Nephron (organoid): ENCODE data around the gene KIF21A.

ENCODE experiments used
- H3K27ac Mint-ChIP-seq, 3 experiments: 2 replicates each; pipeline ENCODE4 v1.8.0; 2020; ENCODE audit warnings: mixed read lengths in 3 of 3, mild to moderate bottlenecking in 2 of 3, moderate library complexity in 1 of 3
- H3K27me3 Mint-ChIP-seq: 2 replicates; pipeline ENCODE4 v1.8.0; 2021; ENCODE audit warnings: low read depth, mild to moderate bottlenecking, moderate library complexity, mixed read lengths
- H3K36me3 Mint-ChIP-seq: 2 replicates; pipeline ENCODE4 v1.8.0; 2020; ENCODE audit warnings: low read depth, mixed read lengths
- H3K4me1 Mint-ChIP-seq: 2 replicates; pipeline ENCODE4 v1.8.0; 2020; ENCODE audit warnings: mixed read lengths
- H3K4me3 Mint-ChIP-seq, 3 experiments: 2 replicates each; pipeline ENCODE4 v1.8.0; 2020; ENCODE audit warnings: mild to moderate bottlenecking in 3 of 3, mixed read lengths in 3 of 3, moderate library complexity in 2 of 3
- H3K9me3 Mint-ChIP-seq: 2 replicates; pipeline ENCODE4 v1.8.0; 2020; ENCODE audit warnings: mixed read lengths
- TF ChIP-seq, protein P1 (sequence below), 3 experiments: fragments of 200-600 bp; sonication (generic); IDR thresholded peaks; one replicate each; pipeline ENCODE4 v1.5.0; 2021; ENCODE audit warnings: antibody characterized with exemption in 3 of 3; ENCODE audit not compliant: unreplicated experiment in 3 of 3

Gene KIF21A

DNA sequence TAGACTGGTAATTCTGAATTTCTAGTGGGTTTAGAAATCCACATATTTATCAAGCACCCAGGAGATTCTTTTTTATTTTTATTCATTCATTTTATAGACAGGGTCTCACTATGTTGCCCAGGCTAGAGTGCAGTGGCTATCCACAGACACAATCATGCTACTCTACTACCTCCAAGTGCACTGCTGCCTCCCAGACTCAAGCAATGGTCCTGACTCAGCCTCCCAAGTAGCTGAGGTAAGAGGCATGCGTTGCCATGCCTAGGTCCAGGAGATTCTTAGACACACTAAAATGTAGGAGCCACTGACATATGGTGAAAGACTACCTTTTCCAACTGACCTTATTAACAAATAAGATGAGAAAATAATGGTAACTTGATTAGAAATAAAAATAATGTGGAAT lies 38.9 kb downstream of the KIF21A start:
- Mint-ChIP-seq H3K9me3 (no peaks in the 10 kb centered on the region), H3K4me3 (no peak overlapping the region), H3K27ac (no peak overlapping the region), H3K27me3 (no peaks in the 10 kb centered on the region), H3K4me1 (peaks cover 7% of the 10 kb centered on the region), H3K36me3 (no peaks in the 10 kb centered on the region)
- TF ChIP-seq, protein P1, sequence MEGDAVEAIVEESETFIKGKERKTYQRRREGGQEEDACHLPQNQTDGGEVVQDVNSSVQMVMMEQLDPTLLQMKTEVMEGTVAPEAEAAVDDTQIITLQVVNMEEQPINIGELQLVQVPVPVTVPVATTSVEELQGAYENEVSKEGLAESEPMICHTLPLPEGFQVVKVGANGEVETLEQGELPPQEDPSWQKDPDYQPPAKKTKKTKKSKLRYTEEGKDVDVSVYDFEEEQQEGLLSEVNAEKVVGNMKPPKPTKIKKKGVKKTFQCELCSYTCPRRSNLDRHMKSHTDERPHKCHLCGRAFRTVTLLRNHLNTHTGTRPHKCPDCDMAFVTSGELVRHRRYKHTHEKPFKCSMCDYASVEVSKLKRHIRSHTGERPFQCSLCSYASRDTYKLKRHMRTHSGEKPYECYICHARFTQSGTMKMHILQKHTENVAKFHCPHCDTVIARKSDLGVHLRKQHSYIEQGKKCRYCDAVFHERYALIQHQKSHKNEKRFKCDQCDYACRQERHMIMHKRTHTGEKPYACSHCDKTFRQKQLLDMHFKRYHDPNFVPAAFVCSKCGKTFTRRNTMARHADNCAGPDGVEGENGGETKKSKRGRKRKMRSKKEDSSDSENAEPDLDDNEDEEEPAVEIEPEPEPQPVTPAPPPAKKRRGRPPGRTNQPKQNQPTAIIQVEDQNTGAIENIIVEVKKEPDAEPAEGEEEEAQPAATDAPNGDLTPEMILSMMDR (IDR thresholded peaks at IDR 0.05; ENCODE audit: unreplicated experiment in 3 of 3): no peak

DNA sequence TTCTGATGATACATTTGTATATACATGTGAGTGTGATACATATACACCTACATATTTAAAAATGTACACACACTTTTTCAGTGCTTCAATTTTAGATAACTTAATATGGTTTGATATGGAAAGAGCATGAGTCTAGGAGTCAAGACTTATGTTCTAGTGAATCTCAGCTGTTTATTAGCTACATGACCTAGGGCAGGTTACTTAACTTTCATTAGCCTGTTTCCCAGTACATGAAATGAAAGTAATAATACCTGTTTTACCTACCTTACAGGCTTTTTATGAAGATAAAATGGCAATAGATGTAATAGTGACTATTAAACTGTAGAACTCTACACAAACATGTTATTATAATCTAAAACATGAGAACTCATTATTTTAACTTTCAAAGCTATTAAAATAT lies 39.5 kb downstream of the KIF21A start:
- Mint-ChIP-seq H3K9me3 (no peaks in the 10 kb centered on the region), H3K27me3 (no peaks in the 10 kb centered on the region), H3K4me3 (no peak overlapping the region), H3K36me3 (no peaks in the 10 kb centered on the region), H3K4me1 (peaks cover 7% of the 10 kb centered on the region), H3K27ac (no peak overlapping the region)
- TF ChIP-seq, protein P1 (IDR thresholded peaks at IDR 0.05; ENCODE audit: unreplicated experiment in 3 of 3): no peak

DNA sequence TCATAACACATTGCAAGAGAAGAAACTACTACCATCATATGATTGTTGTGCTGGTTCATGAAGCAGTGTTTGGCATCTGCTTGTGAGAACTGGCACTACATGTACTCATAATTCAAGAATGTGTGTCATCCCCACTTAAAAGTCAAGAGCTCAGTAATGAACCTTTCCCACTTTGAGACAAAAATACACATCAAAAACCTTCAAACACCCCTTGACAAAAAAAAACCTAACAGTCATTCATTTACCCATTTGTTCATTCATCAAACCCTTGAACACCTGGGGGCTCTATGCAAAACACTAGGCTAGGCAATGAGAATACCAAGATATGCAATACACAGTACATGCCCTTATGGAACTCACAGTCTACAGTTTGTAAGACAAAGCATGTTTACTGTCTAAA lies 40.0 kb downstream of the KIF21A start:
- Mint-ChIP-seq H3K4me1 (peaks cover 7% of the 10 kb centered on the region), H3K9me3 (no peaks in the 10 kb centered on the region), H3K27me3 (no peaks in the 10 kb centered on the region), H3K36me3 (no peaks in the 10 kb centered on the region), H3K4me3 (no peak overlapping the region), H3K27ac (no peak overlapping the region)
- TF ChIP-seq, protein P1 (IDR thresholded peaks at IDR 0.05; ENCODE audit: unreplicated experiment in 3 of 3): no peak

DNA sequence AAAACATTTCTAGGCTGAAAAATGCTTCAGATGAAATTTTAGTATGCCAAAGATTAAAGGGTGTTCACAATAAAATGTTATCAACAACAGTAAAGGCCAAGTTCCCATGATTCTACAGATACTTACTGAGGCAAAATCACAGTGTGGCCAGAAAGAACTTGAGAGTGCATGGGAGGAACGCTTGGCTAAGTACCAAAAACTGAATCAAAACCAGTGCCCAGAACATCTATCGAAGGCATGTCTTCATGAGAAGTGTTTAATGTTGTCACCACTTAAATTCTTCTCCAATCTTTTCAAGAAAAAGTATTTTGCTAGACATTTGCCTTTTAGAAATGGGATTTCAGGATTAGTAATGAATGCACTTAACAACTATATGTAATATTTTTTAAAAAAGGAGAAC lies 41.5 kb downstream of the KIF21A start:
- TF ChIP-seq, protein P1 (IDR thresholded peaks at IDR 0.05; ENCODE audit: unreplicated experiment in 3 of 3): no peak
- Mint-ChIP-seq H3K4me1 (peaks cover under 1% of the 10 kb centered on the region), H3K36me3 (no peaks in the 10 kb centered on the region), H3K27me3 (no peaks in the 10 kb centered on the region), H3K9me3 (no peaks in the 10 kb centered on the region), H3K27ac (no peak overlapping the region), H3K4me3 (no peak overlapping the region)

DNA sequence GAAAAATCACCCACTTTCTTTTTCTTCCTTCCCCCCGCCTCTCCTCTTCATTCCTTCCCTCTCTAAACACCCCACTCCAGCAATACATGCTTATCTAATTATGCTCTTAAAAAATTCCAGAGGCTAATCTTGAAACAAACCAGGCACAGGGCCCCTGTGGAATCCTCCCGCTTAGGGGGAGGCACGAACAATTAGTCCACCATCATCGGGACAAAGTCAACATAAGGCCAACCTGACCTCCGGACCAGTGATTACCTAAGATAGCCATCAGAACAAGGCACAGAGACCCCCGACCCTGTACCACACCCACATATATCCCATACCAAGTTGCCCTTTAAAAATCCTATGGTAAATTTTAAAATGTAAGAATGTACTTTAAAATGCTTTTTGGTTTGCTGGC lies 47.1 kb downstream of the KIF21A start:
- no peaks in the 10 kb centered on the region for H3K9me3 Mint-ChIP-seq
- TF ChIP-seq, protein P1 (IDR thresholded peaks at IDR 0.05; ENCODE audit: unreplicated experiment in 3 of 3): no peak
- no peak overlapping the region for H3K4me3 Mint-ChIP-seq
- no peak overlapping the region for H3K27ac Mint-ChIP-seq
- no peaks in the 10 kb centered on the region for H3K36me3 Mint-ChIP-seq
- H3K4me1 Mint-ChIP-seq: no peaks in the 10 kb centered on the region
- peaks cover 4% of the 10 kb centered on the region for H3K27me3 Mint-ChIP-seq

DNA sequence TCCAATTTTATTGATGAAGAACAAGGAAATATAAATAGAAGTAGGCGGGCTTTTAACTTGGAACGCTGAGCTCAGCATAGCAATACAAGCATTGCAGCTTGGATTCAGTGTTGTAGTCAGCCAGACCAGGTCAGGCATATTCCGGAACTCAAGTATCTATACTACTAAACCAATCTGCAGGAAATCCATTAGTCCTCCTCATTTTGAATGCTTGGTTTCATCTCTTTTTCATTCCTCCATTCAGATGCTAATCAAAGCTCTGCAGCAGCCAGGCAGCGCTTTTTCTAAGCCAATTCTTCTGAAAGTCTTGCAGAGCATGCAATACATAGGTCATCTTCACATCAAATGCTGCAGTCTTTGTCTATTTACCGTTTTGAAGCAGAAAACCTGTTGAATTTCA lies 49.0 kb downstream of the KIF21A start:
- Mint-ChIP-seq H3K9me3 (no peaks in the 10 kb centered on the region), H3K4me1 (no peaks in the 10 kb centered on the region), H3K27me3 (peaks cover 4% of the 10 kb centered on the region), H3K27ac (no peak overlapping the region), H3K4me3 (no peak overlapping the region), H3K36me3 (no peaks in the 10 kb centered on the region)
- TF ChIP-seq, protein P1 (IDR thresholded peaks at IDR 0.05; ENCODE audit: unreplicated experiment in 3 of 3): no peak
